ENCODE data around the gene KYNU. TPM values are rescaled to one million over a fixed set of nuclear protein-coding genes. Genes with fewer than 3 reads are reported as not detected.

The KYNU gene
- total and polyA plus RNA-seq, 2 of the 13 experiments (the other 11 are each of a cell fraction or from before 2014, with no cell fraction given): 21.9 to 68.6 TPM

GRCh38 chr2:142863485-142863961 is 13.9 kb upstream of the KYNU start (continued):
- TF ChIP-seq MLX (CRISPR knock-in tag; IDR thresholded peaks at IDR 0.05) (peak; percentile 70; the same call in 1 of the 2 replicates), ZNF550 (CRISPR knock-in tag; IDR thresholded peaks at IDR 0.05; ENCODE audit: borderline replicate concordance) (no peak), HNF1B (CRISPR knock-in tag; IDR thresholded peaks at IDR 0.05) (0 out of 2 replicates have a peak, but pooled peaks have one; percentile 16), ZNF616 (CRISPR knock-in tag; IDR thresholded peaks at IDR 0.05; ENCODE audit: low read depth) (no peak), HDAC6 (IDR thresholded peaks at IDR 0.05; ENCODE audit: low read depth, low read length) (no peak), MEIS1 (CRISPR knock-in tag; IDR thresholded peaks at IDR 0.05; ENCODE audit: borderline replicate concordance) (0 out of 2 replicates have a peak, but pooled peaks have one; percentile 37), ZIK1 (CRISPR knock-in tag; IDR thresholded peaks at IDR 0.05; ENCODE audit: borderline replicate concordance, low read depth) (no peak), GATAD2A (CRISPR knock-in tag; IDR thresholded peaks at IDR 0.05) (peak; percentile 99), ZNF292 (CRISPR knock-in tag; IDR thresholded peaks at IDR 0.05; ENCODE audit: borderline replicate concordance, low read depth) (peak; percentile 95), POLR2A (IDR thresholded peaks at IDR 0.05; ENCODE audit: insufficient read depth in 1 of 2, low read depth in 2 of 2, low read length in 2 of 2) (no peak), CBX2 (IDR thresholded peaks at IDR 0.05; ENCODE audit: low read depth, low read length) (no peak), CBX2 (CRISPR knock-in tag; IDR thresholded peaks at IDR 0.05; ENCODE audit: low read depth) (no peak), JUNB (CRISPR knock-in tag; IDR thresholded peaks at IDR 0.05; ENCODE audit: borderline replicate concordance) (peak; percentile 61; the same call in 1 of the 2 replicates), ZNF124 (CRISPR knock-in tag; IDR thresholded peaks at IDR 0.05) (peak; percentile 74; the same call in 1 of the 2 replicates), ZNF331 (CRISPR knock-in tag; IDR thresholded peaks at IDR 0.05) (peak; percentile 89), ZC3H4 (CRISPR knock-in tag; IDR thresholded peaks at IDR 0.05; ENCODE audit: borderline replicate concordance) (no peak), SNRNP70 (IDR thresholded peaks at IDR 0.05; ENCODE audit: low read depth, low read length) (no peak), ZNF7 (CRISPR knock-in tag; IDR thresholded peaks at IDR 0.05) (no peak), CCAR2 (optimal IDR thresholded peaks at IDR 0.05; ENCODE audit: low read depth, low read length) (no peak)
- TF ChIP-seq, protein P1, sequence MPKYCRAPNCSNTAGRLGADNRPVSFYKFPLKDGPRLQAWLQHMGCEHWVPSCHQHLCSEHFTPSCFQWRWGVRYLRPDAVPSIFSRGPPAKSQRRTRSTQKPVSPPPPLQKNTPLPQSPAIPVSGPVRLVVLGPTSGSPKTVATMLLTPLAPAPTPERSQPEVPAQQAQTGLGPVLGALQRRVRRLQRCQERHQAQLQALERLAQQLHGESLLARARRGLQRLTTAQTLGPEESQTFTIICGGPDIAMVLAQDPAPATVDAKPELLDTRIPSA (CRISPR knock-in tag; IDR thresholded peaks at IDR 0.05; ENCODE audit: borderline replicate concordance): no peak
- TF ChIP-seq, protein P2, sequence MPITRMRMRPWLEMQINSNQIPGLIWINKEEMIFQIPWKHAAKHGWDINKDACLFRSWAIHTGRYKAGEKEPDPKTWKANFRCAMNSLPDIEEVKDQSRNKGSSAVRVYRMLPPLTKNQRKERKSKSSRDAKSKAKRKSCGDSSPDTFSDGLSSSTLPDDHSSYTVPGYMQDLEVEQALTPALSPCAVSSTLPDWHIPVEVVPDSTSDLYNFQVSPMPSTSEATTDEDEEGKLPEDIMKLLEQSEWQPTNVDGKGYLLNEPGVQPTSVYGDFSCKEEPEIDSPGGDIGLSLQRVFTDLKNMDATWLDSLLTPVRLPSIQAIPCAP (CRISPR knock-in tag; IDR thresholded peaks at IDR 0.05; ENCODE audit: low read depth): no peak
- TF ChIP-seq, protein P3, sequence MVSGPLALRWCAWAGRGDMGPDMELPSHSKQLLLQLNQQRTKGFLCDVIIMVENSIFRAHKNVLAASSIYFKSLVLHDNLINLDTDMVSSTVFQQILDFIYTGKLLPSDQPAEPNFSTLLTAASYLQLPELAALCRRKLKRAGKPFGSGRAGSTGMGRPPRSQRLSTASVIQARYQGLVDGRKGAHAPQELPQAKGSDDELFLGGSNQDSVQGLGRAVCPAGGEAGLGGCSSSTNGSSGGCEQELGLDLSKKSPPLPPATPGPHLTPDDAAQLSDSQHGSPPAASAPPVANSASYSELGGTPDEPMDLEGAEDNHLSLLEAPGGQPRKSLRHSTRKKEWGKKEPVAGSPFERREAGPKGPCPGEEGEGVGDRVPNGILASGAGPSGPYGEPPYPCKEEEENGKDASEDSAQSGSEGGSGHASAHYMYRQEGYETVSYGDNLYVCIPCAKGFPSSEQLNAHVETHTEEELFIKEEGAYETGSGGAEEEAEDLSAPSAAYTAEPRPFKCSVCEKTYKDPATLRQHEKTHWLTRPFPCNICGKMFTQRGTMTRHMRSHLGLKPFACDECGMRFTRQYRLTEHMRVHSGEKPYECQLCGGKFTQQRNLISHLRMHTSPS (CRISPR knock-in tag; IDR thresholded peaks at IDR 0.05; ENCODE audit: low read depth): peak; percentile 35; the same call in 1 of the 2 replicates

Data from HepG2 (cell line).